DND-41 (cell line): ENCODE measurements around the gene DND1.
A peak's percentile ranks its signal among the peaks of the same experiment; 100 is the strongest.
"Not testable (repeated sequence)": the region's sequence is repeated elsewhere in the genome, so short reads cannot be mapped to it uniquely, and the experiment has no call there.

ENCODE experiments used
- ATAC-seq: fragments of 200-7000 bp; cut with Tn5 transposase; 3 replicates; pipeline ENCODE4 v1.9.1; 2021; ENCODE audit warnings: low read depth; ENCODE audit not compliant: insufficient read depth
- DNase-seq: peaks from one replicate; pipeline ENCODE4 v3.0.0-alpha.2; 2020
- H2AFZ ChIP-seq: 2 replicates; pipeline ENCODE4 v1.6.0; 2012; ENCODE audit warnings: low read depth, low read length
- H3K27ac ChIP-seq: 2 replicates; pipeline ENCODE4 v1.5.1; 2012; ENCODE audit warnings: low read length, inconsistent platforms
- H3K27me3 ChIP-seq: fragments of 200-600 bp; sonication (generic); 2 replicates; pipeline ENCODE4 v1.6.0; 2012; ENCODE audit warnings: low read length, mild to moderate bottlenecking, inconsistent platforms; ENCODE audit not compliant: insufficient read depth, poor library complexity
- H3K36me3 ChIP-seq: 2 replicates; pipeline ENCODE4 v1.5.1; 2012; ENCODE audit warnings: low read length, inconsistent platforms; ENCODE audit not compliant: insufficient read depth
- H3K4me1 ChIP-seq: 2 replicates; pipeline ENCODE4 v1.5.1; 2012; ENCODE audit warnings: mild to moderate bottlenecking, low read length; ENCODE audit not compliant: insufficient read depth
- H3K4me2 ChIP-seq: 2 replicates; pipeline ENCODE4 v1.6.0; 2012; ENCODE audit warnings: mild to moderate bottlenecking, moderate library complexity, low read length, inconsistent platforms; ENCODE audit not compliant: insufficient read depth
- H3K4me3 ChIP-seq, 2 experiments: fragments of 200-600 bp in 1 of 2; shearing (Covaris generic) in 1 of 2; 2 replicates each; pipeline ENCODE4 v1.5.1; 2012 to 2016; ENCODE audit warnings: inconsistent platforms in 2 of 2, low read length in 2 of 2, mild to moderate bottlenecking in 2 of 2, low read depth in 1 of 2, moderate library complexity in 1 of 2
- H3K79me2 ChIP-seq: 2 replicates; pipeline ENCODE4 v1.6.0; 2012; ENCODE audit warnings: low read length, inconsistent platforms; ENCODE audit not compliant: insufficient read depth
- H3K9ac ChIP-seq: 2 replicates; pipeline ENCODE4 v1.6.0; 2012; ENCODE audit warnings: low read depth, mild to moderate bottlenecking, inconsistent platforms, low read length, moderate library complexity
- H3K9me3 ChIP-seq: 2 replicates; pipeline ENCODE4 v1.5.1; 2012; ENCODE audit warnings: low read length, moderate library complexity, mild to moderate bottlenecking, inconsistent platforms; ENCODE audit not compliant: insufficient read depth, severe bottlenecking
- H4K20me1 ChIP-seq: 2 replicates; pipeline ENCODE4 v1.6.0; 2012; ENCODE audit warnings: low read length; ENCODE audit not compliant: insufficient read depth
- EZH2 ChIP-seq: IDR thresholded peaks from 3 replicates; pipeline ENCODE4 v1.6.1; 2012; ENCODE audit warnings: borderline replicate concordance, low read depth, mild to moderate bottlenecking, moderate library complexity, low read length, inconsistent platforms; ENCODE audit not compliant: severe bottlenecking
- TF ChIP-seq, protein P1 (sequence below): IDR thresholded peaks from 2 replicates; pipeline ENCODE4 v1.5.1; 2012; ENCODE audit warnings: borderline replicate concordance, low read length, moderate library complexity, mild to moderate bottlenecking; ENCODE audit not compliant: poor library complexity, severe bottlenecking; ENCODE audit errors: extremely low read depth

Gene DND1

GRCh38 chr5:140664359-140665119, 8.8 kb downstream of the DND1 start, which contains the start of gene WDR55:
Gene WDR55 (plus strand): TSS chr5:140664904. CDS start chr5:140664913, 9 bp downstream.
- TF ChIP-seq, protein P1, sequence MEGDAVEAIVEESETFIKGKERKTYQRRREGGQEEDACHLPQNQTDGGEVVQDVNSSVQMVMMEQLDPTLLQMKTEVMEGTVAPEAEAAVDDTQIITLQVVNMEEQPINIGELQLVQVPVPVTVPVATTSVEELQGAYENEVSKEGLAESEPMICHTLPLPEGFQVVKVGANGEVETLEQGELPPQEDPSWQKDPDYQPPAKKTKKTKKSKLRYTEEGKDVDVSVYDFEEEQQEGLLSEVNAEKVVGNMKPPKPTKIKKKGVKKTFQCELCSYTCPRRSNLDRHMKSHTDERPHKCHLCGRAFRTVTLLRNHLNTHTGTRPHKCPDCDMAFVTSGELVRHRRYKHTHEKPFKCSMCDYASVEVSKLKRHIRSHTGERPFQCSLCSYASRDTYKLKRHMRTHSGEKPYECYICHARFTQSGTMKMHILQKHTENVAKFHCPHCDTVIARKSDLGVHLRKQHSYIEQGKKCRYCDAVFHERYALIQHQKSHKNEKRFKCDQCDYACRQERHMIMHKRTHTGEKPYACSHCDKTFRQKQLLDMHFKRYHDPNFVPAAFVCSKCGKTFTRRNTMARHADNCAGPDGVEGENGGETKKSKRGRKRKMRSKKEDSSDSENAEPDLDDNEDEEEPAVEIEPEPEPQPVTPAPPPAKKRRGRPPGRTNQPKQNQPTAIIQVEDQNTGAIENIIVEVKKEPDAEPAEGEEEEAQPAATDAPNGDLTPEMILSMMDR: no peak
- TF ChIP-seq EZH2: no peak
- Histone ChIP-seq H2AFZ (peak within 1 kb of the TSS; percentile 98), H3K79me2 (peaks cover 40% of the 10 kb centered on the region), H3K36me3 (peaks cover 70% of the 10 kb centered on the region), H3K4me1 (peaks cover 37% of the 10 kb centered on the region), H3K27ac (peak within 1 kb of the TSS; percentile 89), H3K9me3 (no peaks in the 10 kb centered on the region), H3K4me3 (peak within 1 kb of the TSS; percentile 87 to 91), H3K9ac (peak within 1 kb of the TSS; percentile 83), H4K20me1 (peaks cover 11% of the 10 kb centered on the region; the same call in 1 of the 2 replicates), H3K27me3 (no peaks in the 10 kb centered on the region), H3K4me2 (peak within 1 kb of the TSS; percentile 83)
- peak; percentile 96 for DNase-seq
- ATAC-seq: peak; percentile 96

DNA sequence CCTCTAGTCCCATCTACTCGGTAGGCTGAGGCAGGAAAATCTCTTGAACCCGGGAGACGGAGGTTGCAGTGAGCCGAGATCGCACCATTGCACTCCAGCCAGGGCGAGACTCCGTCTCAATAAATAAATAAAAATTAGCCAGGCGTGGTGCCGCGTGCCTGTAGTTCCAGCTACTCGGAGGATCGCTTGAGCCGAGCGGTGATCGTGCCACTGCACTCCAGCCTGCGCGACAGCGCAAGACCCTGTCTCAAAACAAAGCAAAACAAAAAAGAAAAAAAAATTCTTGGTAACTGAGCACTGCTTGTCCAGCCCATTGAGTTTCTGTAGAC, 9.4 kb downstream of the DND1 start:
- no peaks in the 10 kb centered on the region for H3K27me3 ChIP-seq
- peak overlapping the region; percentile 83 for H3K9ac ChIP-seq
- no peak for DNase-seq
- peaks cover 70% of the 10 kb centered on the region for H3K36me3 ChIP-seq
- H3K4me3 ChIP-seq: peak overlapping the region; percentile 87 to 91
- H4K20me1 ChIP-seq: peaks cover 11% of the 10 kb centered on the region; the same call in 1 of the 2 replicates
- ATAC-seq: no peak
- peak overlapping the region; percentile 83 for H3K4me2 ChIP-seq
- peaks cover 37% of the 10 kb centered on the region for H3K4me1 ChIP-seq
- H3K9me3 ChIP-seq: no peaks in the 10 kb centered on the region
- H3K27ac ChIP-seq: peak overlapping the region; percentile 89
- TF ChIP-seq, protein P1: no peak
- no peak for TF ChIP-seq EZH2
- peaks cover 40% of the 10 kb centered on the region for H3K79me2 ChIP-seq
- peak overlapping the region; percentile 98 for H2AFZ ChIP-seq

GRCh38 chr5:140660371-140660770, 13.0 kb downstream of the DND1 start:
- H3K27ac ChIP-seq, H3K27me3 ChIP-seq, ATAC-seq, H3K9ac ChIP-seq, H4K20me1 ChIP-seq, H2AFZ ChIP-seq, H3K9me3 ChIP-seq, H3K4me3 ChIP-seq, DNase-seq, H3K4me2 ChIP-seq, H3K79me2 ChIP-seq: not testable (repeated sequence)
- H3K4me1 ChIP-seq: peaks cover 14% of the 10 kb centered on the region
- H3K36me3 ChIP-seq: peaks cover 79% of the 10 kb centered on the region

- no peaks in the 10 kb centered on the region for H3K9me3 ChIP-seq
- H3K4me1 ChIP-seq: peaks cover 8% of the 10 kb centered on the region
- no peaks in the 10 kb centered on the region for H3K79me2 ChIP-seq
- no peak overlapping the region for H3K4me3 ChIP-seq
- no peak overlapping the region for H3K4me2 ChIP-seq
- peaks cover 91% of the 10 kb centered on the region for H3K36me3 ChIP-seq
- DNase-seq (no peak), ATAC-seq (no peak)
- no peaks in the 10 kb centered on the region for H4K20me1 ChIP-seq
- no peak overlapping the region for H3K9ac ChIP-seq
- H3K27ac ChIP-seq: no peak overlapping the region
- H3K27me3 ChIP-seq: no peaks in the 10 kb centered on the region
- H2AFZ ChIP-seq: no peak overlapping the region
- no peak for TF ChIP-seq EZH2
- TF ChIP-seq, protein P1: no peak
Measured at GRCh38 chr5:140658870-140659269, 14.5 kb downstream of the DND1 start.
